ENCODE data around the gene SLC9A9. TPM values are rescaled to one million over a fixed set of nuclear protein-coding genes. Genes with fewer than 3 reads are reported as not detected.

SLC9A9 gene
- total RNA-seq, 3 donors from 2014 or later = 6.2 to 17.3 (median 7.8) TPM

DNA sequence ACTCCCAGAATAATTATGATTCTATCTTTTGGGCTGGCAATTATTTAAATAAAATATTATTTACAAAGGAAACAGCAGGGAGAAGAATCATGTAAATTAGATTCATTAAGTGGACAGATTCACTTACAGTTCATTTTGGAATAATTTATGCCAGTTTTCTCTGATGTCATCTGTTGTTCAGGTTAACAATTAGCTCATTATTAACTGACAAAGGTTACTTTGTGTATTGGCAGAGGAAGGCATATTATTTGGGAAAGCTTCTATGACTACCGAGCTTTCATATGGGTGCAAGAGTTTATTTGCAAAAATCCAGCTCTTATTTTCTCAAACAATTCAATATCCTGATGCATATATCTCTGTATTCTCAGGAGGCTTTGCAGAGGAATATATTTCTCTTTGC is 504.3 kb downstream of the SLC9A9 start:
- intact Hi-C loops (cut with DNase I; ENCODE audit: low total_unique reads) = no loop called here
- no peak for DNase-seq (ENCODE audit: low spot score in 2 of 2)
- H3K9me3 ChIP-seq = no peaks in the 10 kb centered on the region
- H3K36me3 ChIP-seq = no peaks in the 10 kb centered on the region
- H3K27ac ChIP-seq = peak overlapping the region in 1 of 2 donors; percentile 22
- TF ChIP-seq, protein P1, sequence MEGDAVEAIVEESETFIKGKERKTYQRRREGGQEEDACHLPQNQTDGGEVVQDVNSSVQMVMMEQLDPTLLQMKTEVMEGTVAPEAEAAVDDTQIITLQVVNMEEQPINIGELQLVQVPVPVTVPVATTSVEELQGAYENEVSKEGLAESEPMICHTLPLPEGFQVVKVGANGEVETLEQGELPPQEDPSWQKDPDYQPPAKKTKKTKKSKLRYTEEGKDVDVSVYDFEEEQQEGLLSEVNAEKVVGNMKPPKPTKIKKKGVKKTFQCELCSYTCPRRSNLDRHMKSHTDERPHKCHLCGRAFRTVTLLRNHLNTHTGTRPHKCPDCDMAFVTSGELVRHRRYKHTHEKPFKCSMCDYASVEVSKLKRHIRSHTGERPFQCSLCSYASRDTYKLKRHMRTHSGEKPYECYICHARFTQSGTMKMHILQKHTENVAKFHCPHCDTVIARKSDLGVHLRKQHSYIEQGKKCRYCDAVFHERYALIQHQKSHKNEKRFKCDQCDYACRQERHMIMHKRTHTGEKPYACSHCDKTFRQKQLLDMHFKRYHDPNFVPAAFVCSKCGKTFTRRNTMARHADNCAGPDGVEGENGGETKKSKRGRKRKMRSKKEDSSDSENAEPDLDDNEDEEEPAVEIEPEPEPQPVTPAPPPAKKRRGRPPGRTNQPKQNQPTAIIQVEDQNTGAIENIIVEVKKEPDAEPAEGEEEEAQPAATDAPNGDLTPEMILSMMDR (IDR thresholded peaks at IDR 0.05) = no peak
- TF ChIP-seq POLR2AphosphoS5 (IDR thresholded peaks at IDR 0.05) (no peak), POLR2A (IDR thresholded peaks at IDR 0.05) (no peak)
- no peaks in the 10 kb centered on the region for H3K27me3 ChIP-seq
- H3K4me1 ChIP-seq = no peaks in the 10 kb centered on the region
- no peak overlapping the region for H3K4me3 ChIP-seq

DNA sequence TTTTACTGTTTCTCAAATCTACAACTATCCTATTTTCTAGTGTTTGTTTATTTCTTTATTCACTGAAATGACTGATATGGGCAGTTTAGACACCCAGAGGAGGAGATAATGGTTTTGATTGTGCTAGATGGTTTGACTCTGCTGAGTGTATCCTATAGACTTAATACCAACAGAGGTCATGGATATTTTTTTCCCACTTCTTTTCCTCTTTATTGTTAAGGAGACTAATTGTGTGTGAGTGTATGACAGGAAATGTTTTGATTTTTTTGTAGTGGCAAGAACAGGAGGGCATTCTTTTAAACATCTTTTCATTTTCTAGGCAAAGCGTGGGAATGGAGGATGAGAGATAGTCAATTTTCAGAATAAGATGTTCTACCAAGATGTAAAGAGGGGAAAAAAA is 505.2 kb downstream of the SLC9A9 start:
- no peak for DNase-seq (ENCODE audit: low spot score in 2 of 2)
- intact Hi-C loops (cut with DNase I; ENCODE audit: low total_unique reads) = no loop called here
- Histone ChIP-seq H3K4me1 (no peaks in the 10 kb centered on the region), H3K4me3 (no peak overlapping the region), H3K36me3 (no peaks in the 10 kb centered on the region), H3K27ac (peak overlapping the region in 1 of 2 donors; percentile 22), H3K9me3 (no peaks in the 10 kb centered on the region), H3K27me3 (no peaks in the 10 kb centered on the region)
- TF ChIP-seq POLR2A (IDR thresholded peaks at IDR 0.05) (no peak), POLR2AphosphoS5 (IDR thresholded peaks at IDR 0.05) (no peak)
- TF ChIP-seq, protein P1 (IDR thresholded peaks at IDR 0.05) = no peak

- Histone ChIP-seq H3K4me3 (no peak overlapping the region), H3K27ac (no peak overlapping the region), H3K27me3 (no peaks in the 10 kb centered on the region), H3K4me1 (no peaks in the 10 kb centered on the region), H3K9me3 (no peaks in the 10 kb centered on the region), H3K36me3 (no peaks in the 10 kb centered on the region)
- DNase-seq (ENCODE audit: low spot score in 2 of 2) = no peak
- intact Hi-C loops (cut with DNase I; ENCODE audit: low total_unique reads) = no loop called here
- TF ChIP-seq POLR2AphosphoS5 (IDR thresholded peaks at IDR 0.05) = no peak
- TF ChIP-seq, protein P1 (IDR thresholded peaks at IDR 0.05) = no peak
These were observed 508.8 kb downstream of the SLC9A9 start for GRCh38 chr3:143339451-143339850.

GRCh38 chr3:143337387-143337786 is 510.9 kb downstream of the SLC9A9 start:
- TF ChIP-seq POLR2AphosphoS5 (IDR thresholded peaks at IDR 0.05) (no peak), POLR2A (IDR thresholded peaks at IDR 0.05) (no peak)
- TF ChIP-seq, protein P1 (IDR thresholded peaks at IDR 0.05) = no peak
- H3K36me3 ChIP-seq = no peaks in the 10 kb centered on the region
- no peaks in the 10 kb centered on the region for H3K9me3 ChIP-seq
- no peaks in the 10 kb centered on the region for H3K27me3 ChIP-seq
- H3K27ac ChIP-seq = no peak overlapping the region
- no peak overlapping the region for H3K4me3 ChIP-seq
- no peaks in the 10 kb centered on the region for H3K4me1 ChIP-seq
- no peak for DNase-seq (ENCODE audit: low spot score in 2 of 2)
- intact Hi-C loops (cut with DNase I; ENCODE audit: low total_unique reads) = no loop called here

DNA sequence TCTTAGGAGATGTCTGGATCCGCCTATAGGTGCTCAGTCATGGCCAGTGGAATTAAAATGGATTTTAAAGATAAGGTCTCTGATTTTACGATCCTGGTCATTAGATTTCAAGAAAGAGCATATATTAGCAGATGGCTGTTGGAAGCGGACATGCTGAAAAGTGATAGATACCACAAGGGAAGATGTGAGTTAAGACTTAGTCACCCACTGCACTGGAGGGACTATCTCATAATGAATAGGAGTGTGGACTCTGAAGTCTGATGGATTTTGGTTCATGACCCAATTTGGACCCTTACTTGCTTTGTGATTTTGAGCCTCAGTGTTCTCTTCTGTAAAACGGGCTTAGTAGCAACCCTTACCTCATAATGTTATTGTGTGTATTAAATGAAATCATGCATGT is 514.0 kb downstream of the SLC9A9 start:
- Histone ChIP-seq H3K27me3 (no peaks in the 10 kb centered on the region), H3K27ac (no peak overlapping the region), H3K36me3 (no peaks in the 10 kb centered on the region), H3K4me3 (no peak overlapping the region), H3K4me1 (no peaks in the 10 kb centered on the region), H3K9me3 (no peaks in the 10 kb centered on the region)
- no peak for TF ChIP-seq POLR2A (IDR thresholded peaks at IDR 0.05)
- TF ChIP-seq, protein P1 (IDR thresholded peaks at IDR 0.05) = no peak
- TF ChIP-seq POLR2AphosphoS5 (IDR thresholded peaks at IDR 0.05) = no peak
- intact Hi-C loops (cut with DNase I; ENCODE audit: low total_unique reads) = no loop called here
- DNase-seq (ENCODE audit: low spot score in 2 of 2) = no peak

Measured in breast epithelium (tissue), 4 donors.